PC-3 (cell line): ENCODE results near the gene OR2W1. TPM values are rescaled to one million over a fixed set of nuclear protein-coding genes. Genes with fewer than 3 reads are reported as not detected.

ENCODE experiments used
- ATAC-seq: fragments of 200-7000 bp; cut with Tn5 transposase; 2 replicates; pipeline ENCODE4 v1.9.1; 2020; ENCODE audit warnings: mild to moderate bottlenecking, moderate library complexity
- BruUV-seq: library from RNA; stranded (reverse); fragments of 400-500 nt; replicated peaks from 2 replicates; lab custom pipeline; 2021; lab: Mats Ljungman, UMichigan
- CTCF ChIA-PET: fragments of 300-600 bp; sonication (Branson Sonifier 250); formaldehyde crosslinking; loops from one replicate; lab custom pipeline; 2022; ENCODE audit warnings: antibody characterized with exemption; lab: Charles Lee
- POLR2A ChIA-PET: fragments of 300-600 bp; sonication (Branson Sonifier 250); formaldehyde crosslinking; loops from one replicate; lab custom pipeline; 2022; ENCODE audit warnings: antibody characterized with exemption; ENCODE audit not compliant: unreplicated experiment; lab: Charles Lee
- DNase-seq: peaks from one replicate; pipeline ENCODE4 v3.0.0-alpha.2; 2015
- H2AFZ ChIP-seq: fragments of 300-600 bp; sonication (generic); 2 replicates; pipeline ENCODE4 v1.6.0; 2016; ENCODE audit warnings: antibody characterized with exemption, low read length
- H3F3A ChIP-seq: fragments of 300-600 bp; sonication (generic); one replicate; pipeline ENCODE4 v1.6.0; 2017; ENCODE audit warnings: antibody characterized with exemption, low read length, control low read depth, mild to moderate bottlenecking; ENCODE audit not compliant: unreplicated experiment
- H3K27ac ChIP-seq: fragments of 300-600 bp; sonication (generic); 2 replicates; pipeline ENCODE4 v1.5.1; 2016; ENCODE audit warnings: mild to moderate bottlenecking, low read length
- H3K27me3 ChIP-seq: fragments of 300-600 bp; sonication (generic); 2 replicates; pipeline ENCODE4 v1.6.1; 2016; ENCODE audit warnings: low read length, mixed read lengths
- H3K36me3 ChIP-seq: fragments of 300-600 bp; sonication (generic); 2 replicates; pipeline ENCODE4 v1.6.1; 2016; ENCODE audit warnings: low read depth, mixed run types, low read length, mixed read lengths
- H3K4me1 ChIP-seq: fragments of 300-600 bp; sonication (generic); 2 replicates; pipeline ENCODE4 v1.5.1; 2016; ENCODE audit warnings: low read length; ENCODE audit not compliant: insufficient read depth
- H3K4me2 ChIP-seq: fragments of 300-600 bp; sonication (generic); 2 replicates; pipeline ENCODE4 v1.6.0; 2016; ENCODE audit warnings: low read length
- H3K4me3 ChIP-seq: fragments of 300-600 bp; sonication (generic); 2 replicates; pipeline ENCODE4 v1.5.1; 2016; ENCODE audit warnings: mild to moderate bottlenecking, low read length, mixed read lengths
- H3K79me2 ChIP-seq: fragments of 300-600 bp; sonication (generic); 2 replicates; pipeline ENCODE4 v1.6.1; 2017; ENCODE audit warnings: low read length, mixed read lengths
- H3K9ac ChIP-seq: fragments of 300-600 bp; sonication (generic); 2 replicates; pipeline ENCODE4 v1.6.0; 2016; ENCODE audit warnings: mild to moderate bottlenecking, low read length
- H3K9me2 ChIP-seq: fragments of 300-600 bp; sonication (generic); replicated peaks from 2 replicates; pipeline ENCODE4 v1.6.1; 2016; ENCODE audit warnings: mixed run types, low read length, mixed read lengths
- H3K9me3 ChIP-seq: fragments of 300-600 bp; sonication (generic); 2 replicates; pipeline ENCODE4 v1.6.1; 2016; ENCODE audit warnings: low read length, mixed read lengths
- H4K20me1 ChIP-seq: fragments of 300-600 bp; sonication (generic); 2 replicates; pipeline ENCODE4 v1.6.1; 2016; ENCODE audit warnings: low read length, mixed read lengths
- CTCF ChIP-seq: fragments of 300-600 bp; sonication (generic); conservative IDR thresholded peaks from 2 replicates; pipeline ENCODE4 v1.5.1; 2017; ENCODE audit warnings: antibody characterized with exemption, low read depth, mild to moderate bottlenecking, low read length
- EZH2 ChIP-seq: fragments of 300-600 bp; sonication (generic); IDR thresholded peaks from one replicate; pipeline ENCODE4 v1.6.1; 2017; ENCODE audit warnings: antibody characterized with exemption, mild to moderate bottlenecking, low read length; ENCODE audit not compliant: unreplicated experiment
- EZH2phosphoT487 ChIP-seq: fragments of 300-600 bp; sonication (generic); IDR thresholded peaks from 2 replicates; pipeline ENCODE4 v1.6.1; 2018; ENCODE audit warnings: mild to moderate bottlenecking, antibody characterized with exemption, low read length, borderline replicate concordance
- intact Hi-C: fragments of 100-400 bp; cut with micrococcal nuclease; formaldehyde crosslinking; loops from 2 replicates; pipeline ENCODE4 v1.9.0; 2023
- total RNA-seq: library from RNA; depleted of rRNA; stranded (reverse); fragments of >200 nt; gene quantifications from 2 replicates; pipeline ENCODE4 v1.2.3, GENCODE V29; 2014

The OR2W1 gene
- total RNA-seq, 1 experiment from 2014 or later: not detected

DNA sequence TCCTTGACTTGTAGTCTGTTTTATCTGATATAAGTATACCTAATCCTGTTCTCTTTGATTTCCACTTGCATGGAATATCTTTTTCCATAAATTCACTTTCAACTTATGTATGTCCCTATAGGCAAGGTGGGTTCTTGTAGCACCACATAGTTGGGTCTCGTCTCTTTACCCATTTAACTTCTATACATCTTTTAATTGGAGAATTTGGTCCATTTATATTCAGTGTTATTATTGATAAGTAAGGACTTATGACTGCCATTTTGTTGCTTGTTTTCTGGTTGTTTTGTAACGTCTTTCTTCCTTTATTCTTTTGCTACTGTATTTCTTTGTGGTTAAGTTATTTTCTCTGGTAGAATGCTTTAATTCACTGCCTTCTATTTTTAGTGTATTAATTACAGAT, 25.3 kb downstream of the OR2W1 start:
- ATAC-seq: no peak
- Histone ChIP-seq H4K20me1 (no peaks in the 10 kb centered on the region), H3K9ac (no peak overlapping the region), H3K9me2 (no peaks in the 10 kb centered on the region), H3K36me3 (no peaks in the 10 kb centered on the region), H3K27ac (no peak overlapping the region), H3K4me2 (no peak overlapping the region), H3K4me1 (no peaks in the 10 kb centered on the region), H2AFZ (no peak overlapping the region), H3K27me3 (peaks cover 4% of the 10 kb centered on the region; the same call in 1 of the 2 replicates), H3K9me3 (no peaks in the 10 kb centered on the region), H3K79me2 (no peaks in the 10 kb centered on the region), H3K4me3 (no peak overlapping the region), H3F3A (no peaks in the 10 kb centered on the region)
- no TSS peak for BruUV-seq
- ChIA-PET CTCF (no interaction called here), POLR2A (no interaction called here)
- TF ChIP-seq EZH2: no peak
- TF ChIP-seq CTCF: no peak
- no peak for DNase-seq
- intact Hi-C loops: loop anchor here (5.0 to 10.0 kb wide), 2 partner anchors 155 to 568 kb away; partner anchors contain the start of gene OR2H2

DNA sequence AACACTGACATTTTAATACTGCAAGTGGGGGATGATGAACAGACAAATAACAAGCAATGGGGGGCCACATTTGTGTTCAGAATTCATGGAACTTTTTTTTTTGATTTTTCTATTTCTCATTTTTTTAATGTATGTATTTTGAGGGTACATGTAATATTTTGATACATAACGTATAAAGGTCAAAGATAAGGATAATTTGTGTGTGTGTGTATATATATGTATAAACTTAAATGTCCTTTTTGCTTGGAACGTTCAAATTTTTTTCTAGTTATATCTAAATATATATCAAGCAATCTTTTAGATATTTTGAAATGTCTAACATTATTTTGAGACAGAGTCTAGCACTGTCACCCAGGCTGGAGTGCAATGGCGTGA, 27.6 kb downstream of the OR2W1 start:
- CTCF ChIA-PET: no interaction called here
- H3K4me2 ChIP-seq: peak overlapping the region; percentile 100; the same call in 1 of the 2 replicates

More for the DNA sequence above, 27.6 kb downstream of the OR2W1 start:
- BruUV-seq: no TSS peak
- POLR2A ChIA-PET: no interaction called here
- intact Hi-C loops: loop anchor here (1.0 to 10.0 kb wide), 5 partner anchors 121 to 570 kb away; partner anchors contain the start of gene OR2H2
- no peaks in the 10 kb centered on the region for H3K79me2 ChIP-seq
- H3K4me3 ChIP-seq: peak overlapping the region; percentile 94
- no peak for DNase-seq
- H3K9ac ChIP-seq: no peak overlapping the region
- H2AFZ ChIP-seq: peak overlapping the region; percentile 100; the same call in 1 of the 2 replicates
- no peaks in the 10 kb centered on the region for H3K27me3 ChIP-seq
- H3K9me2 ChIP-seq: no peaks in the 10 kb centered on the region
- H3K27ac ChIP-seq: no peak overlapping the region
- H3F3A ChIP-seq: no peaks in the 10 kb centered on the region
- H4K20me1 ChIP-seq: no peaks in the 10 kb centered on the region
- ATAC-seq: no peak
- no peaks in the 10 kb centered on the region for H3K4me1 ChIP-seq
- H3K36me3 ChIP-seq: no peaks in the 10 kb centered on the region
- H3K9me3 ChIP-seq: no peaks in the 10 kb centered on the region
- TF ChIP-seq EZH2 (no peak), EZH2phosphoT487 (no peak), CTCF (no peak)
